HG03139 (cell line): ENCODE data around the gene SAE1.
"Not testable (repeated sequence)": the region's sequence is repeated elsewhere in the genome, so short reads cannot be mapped to it uniquely, and the experiment has no call there.

Experiments used
- ATAC-seq: cut with Tn5 transposase; IDR thresholded peaks from one replicate; pipeline ENCODE4 v1.9.1; 2021; ENCODE audit not compliant: unreplicated experiment

SAE1 gene

GRCh38 chr19:47125669-47125938, 5.0 kb upstream of the SAE1 start:
- no peak for ATAC-seq

- no peak for ATAC-seq
These were observed 1.1 kb upstream of the SAE1 start for GRCh38 chr19:47129579-47129978.

GRCh38 chr19:47130120-47130588, 481 bp upstream of the SAE1 start:
- no peak for ATAC-seq

- ATAC-seq = no peak
These were observed 1.7 kb downstream of the SAE1 start for GRCh38 chr19:47132194-47132852.

- ATAC-seq = no peak
These were observed 2.4 kb downstream of the SAE1 start for GRCh38 chr19:47133021-47133471.

GRCh38 chr19:47134545-47134944, 3.9 kb downstream of the SAE1 start:
- ATAC-seq = no peak

GRCh38 chr19:47135156-47135555, 4.5 kb downstream of the SAE1 start:
- no peak for ATAC-seq

GRCh38 chr19:47141252-47141651, 10.6 kb downstream of the SAE1 start:
- not testable (repeated sequence) for ATAC-seq

GRCh38 chr19:47141695-47142094, 11.1 kb downstream of the SAE1 start:
- ATAC-seq = no peak

GRCh38 chr19:47142779-47143178, 12.1 kb downstream of the SAE1 start:
- no peak for ATAC-seq

- ATAC-seq = no peak
These were observed 12.9 kb downstream of the SAE1 start for GRCh38 chr19:47143322-47144073.

- no peak for ATAC-seq
These were observed 14.0 kb downstream of the SAE1 start for GRCh38 chr19:47144630-47145029.

GRCh38 chr19:47145639-47146486, 15.2 kb downstream of the SAE1 start:
- no peak for ATAC-seq

GRCh38 chr19:47146920-47147319, 16.3 kb downstream of the SAE1 start:
- no peak for ATAC-seq

- ATAC-seq = no peak
These were observed 21.0 kb downstream of the SAE1 start for GRCh38 chr19:47151627-47152026.

GRCh38 chr19:47152205-47152604, 21.6 kb downstream of the SAE1 start:
- ATAC-seq = no peak

GRCh38 chr19:47152632-47153031, 22.0 kb downstream of the SAE1 start:
- ATAC-seq = no peak

GRCh38 chr19:47153266-47153665, 22.6 kb downstream of the SAE1 start:
- ATAC-seq = no peak

GRCh38 chr19:47155148-47155547, 24.5 kb downstream of the SAE1 start:
- no peak for ATAC-seq

- ATAC-seq = no peak
These were observed 26.3 kb downstream of the SAE1 start for GRCh38 chr19:47156861-47157430.
